HG02642 (cell line): ENCODE results near the gene GPC6.
"Not testable (repeated sequence)": the region's sequence is repeated elsewhere in the genome, so short reads cannot be mapped to it uniquely, and the experiment has no call there.

Experiments used
- ATAC-seq: cut with Tn5 transposase; IDR thresholded peaks from one replicate; pipeline ENCODE4 v1.9.1; 2021; ENCODE audit warnings: mild to moderate bottlenecking; ENCODE audit not compliant: unreplicated experiment, poor library complexity

Gene GPC6

DNA sequence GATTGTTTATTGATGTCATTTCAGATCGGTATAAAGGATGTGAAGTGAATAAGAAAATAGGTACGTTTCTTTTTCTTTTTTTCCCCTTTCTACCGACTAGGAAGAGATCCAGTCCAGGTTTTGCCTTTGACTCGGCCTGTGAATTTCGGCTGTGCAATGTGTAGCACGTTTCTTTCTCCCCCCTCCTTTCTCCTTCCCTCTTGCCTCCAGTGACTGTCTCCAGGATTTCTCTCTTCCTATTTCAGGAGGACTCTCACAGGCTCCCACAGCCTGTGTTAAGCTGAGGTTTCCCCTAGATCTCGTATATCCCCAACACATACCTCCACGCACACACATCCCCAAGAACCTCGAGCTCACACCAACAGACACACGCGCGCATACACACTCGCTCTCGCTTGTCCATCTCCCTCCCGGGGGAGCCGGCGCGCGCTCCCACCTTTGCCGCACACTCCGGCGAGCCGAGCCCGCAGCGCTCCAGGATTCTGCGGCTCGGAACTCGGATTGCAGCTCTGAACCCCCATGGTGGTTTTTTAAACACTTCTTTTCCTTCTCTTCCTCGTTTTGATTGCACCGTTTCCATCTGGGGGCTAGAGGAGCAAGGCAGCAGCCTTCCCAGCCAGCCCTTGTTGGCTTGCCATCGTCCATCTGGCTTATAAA lies at the start of gene GPC6:
Gene GPC6, plus strand, starts transcription at position 185 of the 657 bp plus-strand sequence.
- ATAC-seq, result no peak

DNA sequence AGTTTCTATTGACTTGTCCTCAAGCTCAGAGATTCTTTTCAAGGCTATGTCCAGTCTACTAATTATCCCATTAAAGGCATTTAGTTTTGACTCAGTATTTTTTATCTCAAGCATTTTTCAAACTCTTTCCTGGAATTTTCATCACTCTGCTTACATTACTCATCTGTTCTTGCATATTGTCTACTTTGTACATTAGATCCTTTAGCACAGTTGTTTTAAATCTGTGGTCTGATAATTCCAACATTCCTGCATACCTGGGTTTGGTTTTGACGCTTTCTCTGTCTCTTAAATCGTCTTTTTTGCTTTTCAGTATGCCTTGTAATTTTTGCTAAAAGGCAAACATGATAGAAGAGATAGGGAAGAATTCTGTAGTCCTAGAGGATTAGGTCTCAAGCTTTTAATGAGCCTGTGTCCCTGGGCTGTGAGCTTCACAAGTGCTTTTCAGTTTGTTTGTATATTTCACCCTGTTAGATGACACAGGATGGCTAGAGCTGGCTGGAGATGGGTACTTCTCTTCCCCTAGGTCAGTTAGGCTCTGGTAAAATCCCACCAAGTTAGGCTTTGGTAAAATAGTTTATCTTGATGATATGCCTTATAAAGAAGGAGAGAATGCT lies 46.1 kb upstream of the GPC6 start:
- ATAC-seq, result no peak

DNA sequence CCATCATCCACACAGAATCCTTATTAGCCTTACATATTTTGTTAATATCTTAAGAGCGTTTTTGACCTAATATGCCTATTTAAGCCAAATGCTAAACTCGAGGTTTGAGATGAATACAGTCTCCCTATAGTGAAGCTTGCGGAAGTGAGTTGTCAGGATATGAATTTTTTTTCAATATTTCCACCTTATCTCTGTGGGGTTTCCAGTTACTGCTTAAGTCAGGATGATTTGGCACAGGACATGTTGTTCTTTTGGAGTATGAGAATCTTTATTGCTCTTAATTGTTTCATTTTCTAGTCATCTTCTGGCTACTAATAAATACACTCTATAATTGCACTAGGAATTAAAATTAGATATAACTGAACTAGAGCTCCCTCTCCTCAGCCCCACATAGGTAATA lies 44.2 kb upstream of the GPC6 start:
- ATAC-seq, result no peak

DNA sequence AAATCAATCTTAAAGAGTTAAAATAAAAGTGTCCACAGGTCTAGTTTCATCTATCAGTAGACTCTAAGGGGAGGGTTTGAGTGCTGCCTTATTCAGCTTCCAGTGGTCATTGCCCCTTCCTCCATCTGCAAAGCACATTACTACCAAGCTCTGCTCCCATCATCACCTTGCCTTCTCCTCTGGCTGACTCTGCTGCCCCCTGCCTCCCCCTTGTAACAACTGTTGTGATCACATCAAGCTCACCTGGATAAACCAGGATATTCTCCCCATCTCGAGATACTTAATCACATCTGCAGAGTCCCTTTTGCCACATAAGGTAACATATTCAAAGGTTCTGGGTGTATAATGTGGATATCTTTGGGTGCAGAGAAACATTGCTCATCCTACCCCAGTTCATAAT lies 43.3 kb upstream of the GPC6 start:
- no peak for ATAC-seq

DNA sequence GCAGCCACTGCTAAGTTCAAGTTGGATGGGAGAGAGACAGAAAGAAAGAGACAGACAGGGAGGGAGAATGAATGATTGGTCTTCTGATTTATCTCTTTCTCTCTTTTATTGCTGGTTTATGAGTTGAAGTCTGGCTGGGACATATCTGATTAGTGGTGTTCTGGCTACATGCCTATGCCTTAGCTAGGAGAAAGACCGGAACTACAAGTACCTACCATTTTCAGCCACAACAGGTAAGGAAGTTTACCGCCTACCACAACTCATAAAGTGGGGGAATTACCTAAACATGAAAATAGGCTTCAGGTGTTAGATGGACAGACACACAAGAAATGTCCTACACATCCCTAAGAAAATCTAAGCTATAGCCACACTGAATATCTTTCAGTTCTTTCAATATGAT lies 36.6 kb upstream of the GPC6 start:
- ATAC-seq, result no peak

DNA sequence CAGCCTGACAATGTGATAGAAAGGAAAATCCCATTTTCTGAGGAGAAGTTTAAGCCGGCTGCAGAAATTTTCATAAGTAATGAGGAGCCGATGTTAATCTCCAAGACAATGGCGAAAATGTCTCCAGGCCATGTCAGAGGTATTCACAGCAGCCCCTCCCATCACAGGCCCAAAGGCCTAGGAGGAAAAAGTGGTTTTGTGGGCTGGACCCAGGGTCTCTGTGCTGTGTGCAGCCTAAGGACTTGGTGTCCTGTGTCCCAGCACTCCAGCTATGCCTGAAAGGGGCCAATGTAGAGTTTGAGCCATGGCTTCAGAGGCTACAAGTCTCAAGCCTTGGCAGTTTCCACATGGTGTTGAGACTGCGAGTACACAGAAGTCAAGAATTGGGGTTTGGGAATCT lies 32.9 kb upstream of the GPC6 start:
- ATAC-seq, result no peak

DNA sequence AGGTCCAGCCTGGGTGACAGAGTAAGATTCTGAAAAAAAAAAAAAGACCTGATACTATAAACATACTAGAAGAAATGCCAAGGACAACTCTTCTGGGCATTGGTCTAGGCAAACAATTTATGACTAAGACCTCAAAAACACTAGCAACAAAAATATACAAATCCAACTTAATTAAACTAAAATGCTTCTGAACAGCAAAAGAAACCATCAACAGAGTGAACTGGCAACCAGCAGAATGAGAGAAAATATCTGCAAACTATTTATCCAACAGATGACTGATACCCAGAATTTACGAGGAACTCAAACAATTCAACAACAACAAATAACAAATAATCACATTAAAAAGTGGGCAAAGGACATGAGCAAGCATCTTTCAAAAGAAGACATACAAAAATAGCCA lies 26.8 kb upstream of the GPC6 start:
- ATAC-seq, result no peak

DNA sequence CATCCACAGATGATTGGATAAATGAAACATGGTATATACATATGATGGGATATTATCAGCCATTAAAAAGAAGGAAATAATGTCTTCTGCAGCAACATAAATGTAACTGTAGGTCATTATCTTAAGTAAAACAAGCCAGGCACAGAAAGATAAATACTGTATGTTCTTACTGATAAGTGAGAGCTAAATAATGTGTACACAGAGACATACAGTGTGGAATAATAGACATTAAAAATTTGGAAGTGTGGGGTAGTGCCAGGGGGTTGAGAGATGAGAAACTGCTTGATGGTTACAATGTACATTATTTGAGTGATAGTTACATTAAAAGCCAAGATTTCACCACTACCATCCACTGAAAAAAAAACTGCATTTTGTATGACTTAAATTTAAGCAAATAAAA lies 26.0 kb upstream of the GPC6 start:
- ATAC-seq, result no peak

DNA sequence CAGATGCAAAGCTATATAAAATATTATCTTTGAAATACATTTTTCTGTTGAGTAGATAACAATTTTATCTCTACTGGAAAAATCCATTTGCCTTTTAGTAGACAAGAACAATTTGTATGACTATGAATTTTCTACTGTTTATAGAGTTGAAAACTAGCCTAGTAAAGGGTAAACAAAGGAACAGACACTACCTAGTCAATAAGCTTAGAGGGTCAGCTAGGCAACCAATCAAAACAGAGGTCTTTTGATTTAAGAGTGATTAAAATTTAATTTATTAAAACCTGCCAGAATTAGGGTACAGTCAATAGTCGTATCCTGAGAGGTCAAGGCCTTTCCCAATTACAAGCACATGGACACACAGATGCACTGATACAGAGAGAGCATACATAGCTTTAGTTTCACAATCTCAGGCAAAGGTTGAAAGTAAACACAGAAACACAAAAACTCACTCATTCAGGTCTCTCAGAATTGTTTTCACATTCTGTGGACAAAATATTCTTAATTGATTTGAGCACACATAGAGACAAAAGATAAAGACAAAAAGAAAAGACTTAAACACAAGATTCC lies 24.5 kb upstream of the GPC6 start:
- ATAC-seq, result no peak

DNA sequence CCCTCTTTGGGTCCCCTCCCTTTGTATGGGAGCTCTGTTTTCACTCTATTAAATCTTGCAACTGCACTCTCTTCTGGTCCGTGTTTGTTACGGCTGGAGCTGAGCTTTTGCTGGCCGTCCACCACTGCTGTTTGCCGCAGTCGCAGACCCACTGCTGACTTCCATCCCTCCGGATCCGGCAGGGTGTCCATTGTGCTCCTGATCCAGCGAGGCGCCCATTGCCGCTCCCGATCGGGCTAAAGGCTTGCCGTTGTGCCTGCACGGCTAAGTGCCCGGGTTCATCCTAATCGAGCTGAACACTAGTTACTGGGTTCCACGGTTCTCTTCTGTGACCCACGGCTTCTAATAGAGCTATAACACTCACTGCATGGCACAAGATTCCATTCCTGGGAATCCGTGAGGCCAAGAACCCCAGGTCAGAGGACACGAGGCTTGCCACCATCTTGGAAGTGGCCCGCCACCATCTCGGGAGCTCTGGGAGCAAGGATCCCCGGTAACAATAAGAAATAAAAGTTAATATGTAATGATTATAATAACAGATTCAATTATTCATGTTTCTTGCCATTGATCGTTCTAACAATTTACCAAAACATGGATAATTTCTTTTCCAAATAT lies 19.7 kb upstream of the GPC6 start:
- ATAC-seq, result not testable (repeated sequence)

DNA sequence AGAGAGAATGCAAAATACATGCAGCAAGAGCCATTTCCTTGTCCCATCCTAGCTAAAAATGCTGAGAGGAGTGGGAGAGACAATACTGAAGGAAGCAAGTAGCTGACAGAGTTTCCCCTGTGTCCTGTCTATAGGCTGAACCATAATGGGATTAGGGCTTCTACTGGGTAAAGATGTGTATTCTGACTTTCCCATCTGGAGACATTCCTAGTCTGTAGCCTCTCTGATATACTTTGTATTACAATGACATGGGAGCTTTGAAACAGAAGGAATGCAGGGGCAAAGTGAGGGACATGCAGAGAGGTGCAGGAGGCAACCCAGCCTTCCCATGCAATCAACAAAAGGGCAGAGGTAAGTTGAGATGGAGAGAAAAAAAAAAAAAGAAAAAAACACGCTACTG lies 10.5 kb upstream of the GPC6 start:
- ATAC-seq, result no peak

DNA sequence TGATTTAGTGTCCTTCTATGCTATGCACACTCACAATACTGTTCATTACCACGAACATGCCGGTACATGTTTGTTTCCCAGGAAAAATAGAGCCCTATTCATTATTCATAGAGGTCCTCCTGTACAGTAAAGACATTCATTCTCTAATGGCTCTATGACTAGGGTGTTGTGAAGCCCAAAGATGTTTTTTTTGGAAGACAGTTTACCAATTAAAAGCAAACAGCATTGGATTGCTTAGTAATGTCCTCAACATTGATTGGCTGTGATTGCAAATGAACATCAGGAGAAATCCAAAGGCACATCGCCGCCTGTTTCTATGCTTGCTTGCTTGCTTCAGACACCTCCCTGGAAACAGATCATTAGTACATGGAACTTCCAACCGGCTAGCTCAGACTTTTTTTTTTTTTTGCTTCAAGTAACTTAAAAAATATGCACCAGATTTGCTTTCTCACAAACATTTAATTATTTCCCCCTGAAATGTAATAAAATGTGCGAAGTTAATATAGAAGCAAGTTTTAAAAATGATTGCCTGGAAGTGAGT lies 8.8 kb upstream of the GPC6 start:
- ATAC-seq, result no peak

DNA sequence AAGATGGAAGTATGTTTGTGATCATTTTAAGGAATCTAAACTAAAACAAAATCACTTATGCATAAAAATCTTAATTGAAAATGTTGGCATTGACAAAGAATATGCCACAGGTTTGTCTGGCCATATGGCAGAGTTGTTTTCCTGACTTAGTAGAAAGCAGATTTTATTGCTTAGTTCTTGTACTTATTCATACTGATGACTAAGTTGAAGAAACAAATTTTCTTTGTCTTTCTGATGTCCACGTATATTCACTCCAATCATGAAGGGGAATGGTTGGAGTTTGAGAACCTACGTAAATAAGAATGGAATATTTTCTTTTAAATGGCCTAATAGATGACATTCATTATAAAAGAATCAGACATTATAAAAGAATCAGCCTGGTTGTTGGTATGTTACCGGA lies 8.0 kb upstream of the GPC6 start:
- ATAC-seq, result no peak

DNA sequence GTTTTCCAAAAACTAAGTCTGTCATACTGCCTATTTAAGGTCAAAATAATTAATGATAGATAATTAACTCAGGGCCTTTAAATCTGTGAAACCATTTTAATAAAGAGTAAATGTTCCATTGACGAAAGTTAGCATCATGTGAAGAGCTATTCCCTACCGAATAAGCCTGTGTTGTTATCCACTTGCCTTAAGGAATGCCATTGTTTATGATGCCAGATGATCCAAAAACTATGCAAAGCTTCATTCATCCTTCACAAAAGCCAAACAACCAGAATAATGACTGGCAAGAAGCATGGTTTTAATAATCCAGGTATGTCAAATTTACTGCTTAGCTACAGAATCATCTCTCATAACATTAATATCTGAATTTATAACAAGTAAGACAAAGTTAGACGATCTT lies 6.5 kb upstream of the GPC6 start:
- ATAC-seq, result no peak

DNA sequence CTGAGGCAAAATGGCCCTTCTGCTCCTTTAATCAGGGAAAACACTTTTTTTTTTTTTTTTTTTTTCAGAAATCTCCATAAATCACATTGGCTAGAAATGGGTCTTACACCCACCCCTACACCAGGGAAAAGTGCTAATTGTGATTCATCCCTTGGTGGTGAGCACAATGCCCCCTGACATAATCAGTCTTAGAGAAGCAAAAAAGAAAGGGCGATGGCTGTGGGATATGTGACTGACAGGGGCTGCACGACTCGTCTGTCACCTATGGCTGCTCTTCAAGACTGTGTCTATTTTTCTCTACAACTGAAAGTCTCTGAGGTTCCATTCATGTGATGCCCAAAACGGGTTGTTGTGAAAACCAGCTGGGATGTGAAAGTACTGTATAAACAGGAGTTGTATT lies 3.6 kb upstream of the GPC6 start:
- ATAC-seq, result no peak

DNA sequence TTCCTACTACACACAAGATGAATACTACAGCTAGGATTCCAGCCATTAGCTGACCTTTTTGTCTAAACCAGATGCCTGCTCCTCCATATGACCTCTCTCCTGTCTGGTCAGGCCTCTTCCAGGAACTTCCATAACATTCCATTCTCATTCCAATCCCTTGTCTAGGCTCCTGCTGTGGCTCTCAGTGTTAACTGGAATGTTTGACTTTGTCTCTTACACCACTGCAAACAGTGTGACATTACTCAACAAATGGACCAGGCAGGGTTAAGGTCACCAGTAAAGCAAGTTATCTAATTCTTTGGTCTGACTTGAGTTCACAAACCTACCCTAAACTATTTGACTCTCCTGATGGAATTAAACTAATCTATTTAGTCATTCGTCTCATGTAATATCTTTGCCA lies 2.1 kb upstream of the GPC6 start:
- no peak for ATAC-seq

DNA sequence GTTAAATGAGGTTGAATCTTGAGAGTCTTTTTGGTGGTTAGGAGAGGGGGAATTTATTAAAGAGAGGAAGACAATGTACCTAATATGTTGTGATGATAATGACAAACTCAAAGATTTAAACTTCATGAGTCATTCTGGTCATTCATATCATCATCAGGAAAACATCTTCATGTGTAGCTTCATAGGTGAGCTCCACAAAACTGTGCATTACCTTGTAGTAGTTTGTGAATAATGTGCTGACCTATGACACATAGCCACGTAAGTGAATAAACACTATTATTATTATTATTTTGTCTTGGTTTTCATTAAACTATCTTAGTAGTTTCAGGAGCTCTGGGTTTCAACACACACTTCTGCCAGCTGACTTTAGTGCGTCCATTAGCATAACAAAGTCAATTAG lies 997 bp upstream of the GPC6 start:
- ATAC-seq, result no peak

DNA sequence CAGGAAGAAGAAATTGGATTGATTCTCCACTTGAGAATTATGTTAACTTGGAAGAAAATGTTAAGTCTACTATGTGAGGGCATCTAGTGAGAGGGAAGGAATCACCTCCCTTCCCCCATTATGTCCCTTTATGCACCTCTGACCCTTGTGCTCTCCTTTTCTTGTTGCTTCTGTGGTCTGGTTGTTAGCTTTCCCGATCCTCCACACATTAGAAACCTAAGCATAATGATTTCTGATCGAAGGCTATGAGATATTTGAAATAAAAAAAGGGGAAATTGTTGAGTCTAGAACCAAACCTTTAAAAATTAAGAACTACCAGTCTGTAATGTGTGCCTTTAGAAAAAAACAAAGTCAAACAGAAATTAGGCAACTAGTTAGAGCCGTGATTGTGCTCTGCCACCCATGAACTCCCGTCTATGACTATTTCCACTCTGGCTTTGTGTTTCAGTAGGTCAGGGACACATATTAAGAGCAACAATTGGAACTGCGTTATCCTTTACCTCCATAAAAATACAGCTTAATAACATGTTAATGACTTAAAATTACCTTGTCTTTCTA lies 463 bp upstream of the GPC6 start:
- no peak for ATAC-seq

DNA sequence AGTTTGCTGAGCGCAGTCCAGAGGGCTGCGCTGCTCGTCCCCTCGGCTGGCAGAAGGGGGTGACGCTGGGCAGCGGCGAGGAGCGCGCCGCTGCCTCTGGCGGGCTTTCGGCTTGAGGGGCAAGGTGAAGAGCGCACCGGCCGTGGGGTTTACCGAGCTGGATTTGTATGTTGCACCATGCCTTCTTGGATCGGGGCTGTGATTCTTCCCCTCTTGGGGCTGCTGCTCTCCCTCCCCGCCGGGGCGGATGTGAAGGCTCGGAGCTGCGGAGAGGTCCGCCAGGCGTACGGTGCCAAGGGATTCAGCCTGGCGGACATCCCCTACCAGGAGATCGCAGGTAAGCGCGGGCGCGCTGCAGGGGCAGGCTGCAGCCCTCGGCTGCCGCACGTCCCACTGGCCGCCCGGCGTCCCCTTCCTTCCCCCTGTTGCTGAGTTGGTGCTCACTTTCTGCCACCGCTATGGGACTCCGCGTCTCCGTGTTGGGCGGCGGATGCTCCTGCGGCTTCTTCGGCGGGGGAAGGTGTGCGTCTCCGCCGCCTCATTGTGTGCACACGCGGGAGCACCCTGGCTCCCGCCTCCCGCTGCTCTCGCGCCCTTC lies 772 bp downstream of the GPC6 start:
- no peak for ATAC-seq

DNA sequence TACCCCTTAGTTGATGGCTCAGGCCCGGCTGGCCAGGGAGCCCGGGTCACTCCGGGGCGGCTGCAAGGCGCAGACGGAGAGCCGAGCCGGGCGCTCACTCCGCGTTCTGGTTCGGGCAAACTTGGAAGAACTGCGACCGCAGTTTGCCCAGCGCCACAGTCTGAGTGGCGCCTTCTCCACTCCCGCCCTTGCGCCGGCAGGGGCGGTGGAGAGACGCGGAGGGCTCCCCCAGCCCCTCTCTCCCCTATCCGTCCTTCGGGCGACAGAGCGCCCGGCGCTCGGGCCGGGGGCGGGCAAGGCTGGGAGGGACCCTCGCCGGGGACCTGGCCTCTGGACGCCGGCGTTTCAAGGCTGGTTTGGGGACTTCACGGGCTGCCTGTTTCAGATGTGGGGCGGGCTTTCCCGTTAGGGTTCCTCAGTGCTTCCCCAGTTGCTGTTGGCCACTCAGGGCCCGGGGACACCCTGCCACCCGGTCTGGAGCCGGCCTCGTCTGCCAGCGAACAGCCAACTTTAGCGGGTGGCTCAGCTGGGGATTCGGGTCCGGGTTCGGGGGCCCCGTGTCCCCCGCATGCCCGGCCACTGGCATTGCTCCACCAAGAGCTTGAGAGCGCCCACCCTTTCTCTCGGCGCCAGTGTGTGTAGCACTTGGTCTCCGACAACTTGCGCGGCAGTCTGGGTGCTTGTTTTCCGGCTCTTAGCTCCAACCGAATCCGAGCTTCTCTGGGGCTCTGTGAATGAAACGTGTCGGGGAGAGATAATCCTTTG lies 1.5 kb downstream of the GPC6 start:
- no peak for ATAC-seq
